SK-N-SH (cell line): ENCODE results near the gene QSOX1. TPM values are rescaled to one million over a fixed set of nuclear protein-coding genes. Genes with fewer than 3 reads are reported as not detected.

ENCODE experiments used
- CTCF ChIA-PET: fragments of 300-600, 350-600 bp; formaldehyde crosslinking; extraction: SDS; loops from one replicate; lab custom pipeline; 2021; lab: Yijun Ruan, JAX
- POLR2A ChIA-PET: fragments of 350-600 bp; sonication (Branson Sonifier 250); formaldehyde crosslinking; extraction: SDS; loops from one replicate; lab custom pipeline; 2020; ENCODE audit warnings: antibody characterized with exemption, inconsistent platforms; lab: Yijun Ruan, JAX
- DNase-seq: peaks from one replicate; pipeline ENCODE4 v3.0.0; 2012
- H2AFZ ChIP-seq: fragments of 200-600 bp; sonication (generic); 2 replicates; pipeline ENCODE4 v1.8.1; 2016; ENCODE audit warnings: antibody characterized with exemption, mild to moderate bottlenecking, low read depth
- H3F3A ChIP-seq: fragments of 200-600 bp; sonication (generic); replicated peaks from 2 replicates; pipeline ENCODE3; 2016; ENCODE audit warnings: antibody characterized with exemption, mild to moderate bottlenecking; ENCODE audit not compliant: insufficient read depth
- H3K27ac ChIP-seq, 2 experiments: fragments of 200-500 bp in 1 of 2; fragments of 200-600 bp in 1 of 2; sonication (Bioruptor generic) in 1 of 2; sonication (generic), shearing (Covaris generic) in 1 of 2; 2 replicates each; pipeline versions ENCODE4 v1.5.1 to v1.6.1; 2014 to 2016; ENCODE audit warnings: low read depth in 2 of 2, inconsistent platforms in 1 of 2, low read length in 1 of 2, mild to moderate bottlenecking in 1 of 2, mixed read lengths in 1 of 2
- H3K27me3 ChIP-seq: fragments of 200-600 bp; sonication (generic), shearing (Covaris generic); 2 replicates; pipeline ENCODE4 v1.6.1; 2016; ENCODE audit warnings: mixed run types; ENCODE audit not compliant: insufficient read depth
- H3K36me3 ChIP-seq, 2 experiments: fragments of 200-500 bp in 1 of 2; fragments of 200-600 bp in 1 of 2; sonication (Bioruptor generic) in 1 of 2; sonication (generic) in 1 of 2; replicated peaks in 1 of 2; 2 replicates each; pipeline versions ENCODE3 to v1.5.1; 2014 to 2016; ENCODE audit warnings: low read length in 1 of 2, mild to moderate bottlenecking in 1 of 2; ENCODE audit not compliant: insufficient read depth in 2 of 2, control insufficient read depth in 1 of 2
- H3K4me1 ChIP-seq, 2 experiments: fragments of 200-500 bp in 1 of 2; fragments of 200-600 bp in 1 of 2; sonication (Bioruptor generic) in 1 of 2; sonication (generic), shearing (Covaris generic) in 1 of 2; 2 replicates each; pipeline versions ENCODE4 v1.5.1 to v1.6.1; 2014 to 2016; ENCODE audit warnings: low read depth in 1 of 2, low read length in 1 of 2, mixed run types in 1 of 2; ENCODE audit not compliant: insufficient read depth in 2 of 2, control insufficient read depth in 1 of 2
- H3K4me2 ChIP-seq: fragments of 200-600 bp; sonication (generic), shearing (Covaris generic); 2 replicates; pipeline ENCODE4 v1.6.1; 2017; ENCODE audit warnings: mixed run types
- H3K4me3 ChIP-seq, 2 experiments: fragments of 200-500 bp in 1 of 2; fragments of 200-600 bp in 1 of 2; sonication (Bioruptor generic) in 1 of 2; sonication (generic), shearing (Covaris generic) in 1 of 2; 2 replicates each; pipeline versions ENCODE4 v1.5.1 to v1.8.1; 2014 to 2016; ENCODE audit warnings: low read depth in 2 of 2, inconsistent platforms in 1 of 2, low read length in 1 of 2, mild to moderate bottlenecking in 1 of 2, mixed read lengths in 1 of 2, moderate library complexity in 1 of 2
- H3K79me2 ChIP-seq: fragments of 200-600 bp; sonication (generic); 2 replicates; pipeline ENCODE4 v1.8.1; 2017; ENCODE audit warnings: mild to moderate bottlenecking; ENCODE audit not compliant: insufficient read depth
- H3K9ac ChIP-seq: fragments of 200-600 bp; sonication (generic); 2 replicates; pipeline ENCODE4 v1.6.1; 2017; ENCODE audit warnings: mixed run types
- H3K9me2 ChIP-seq: fragments of 200-600 bp; sonication (generic); 2 replicates; pipeline ENCODE4 v1.6.1; 2017; ENCODE audit warnings: mixed run types
- H3K9me3 ChIP-seq: fragments of 200-600 bp; sonication (generic); 2 replicates; pipeline ENCODE4 v1.6.1; 2017; ENCODE audit warnings: mixed run types, mild to moderate bottlenecking, moderate library complexity
- H4K20me1 ChIP-seq: fragments of 200-600 bp; sonication (generic); 2 replicates; pipeline ENCODE4 v1.6.1; 2017; ENCODE audit warnings: mild to moderate bottlenecking, mixed run types; ENCODE audit not compliant: insufficient read depth
- ELF1 ChIP-seq: IDR thresholded peaks from 2 replicates; pipeline ENCODE4 v1.4.0; 2012
- EZH2phosphoT487 ChIP-seq: fragments of 200-600 bp; sonication (generic); IDR thresholded peaks from 2 replicates; pipeline ENCODE4 v1.6.1; 2017; ENCODE audit warnings: low read depth, mixed run types, mild to moderate bottlenecking, antibody characterized with exemption, moderate library complexity, borderline replicate concordance
- FOXJ3 ChIP-seq: sonication (generic); formaldehyde crosslinking; IDR thresholded peaks from 2 replicates; pipeline ENCODE4 v1.5.1; 2020; ENCODE audit warnings: mild to moderate bottlenecking, missing genetic modification reagents
- GATA2 ChIP-seq: sonication (generic); formaldehyde crosslinking; IDR thresholded peaks from 2 replicates; pipeline ENCODE4 v1.5.0; 2020; ENCODE audit warnings: mild to moderate bottlenecking, missing genetic modification reagents
- MEF2A ChIP-seq: IDR thresholded peaks from 2 replicates; pipeline ENCODE4 v1.4.0; 2012; ENCODE audit warnings: low read depth, borderline replicate concordance
- NFIC ChIP-seq: IDR thresholded peaks from 2 replicates; pipeline ENCODE4 v1.4.0; 2012; ENCODE audit warnings: borderline replicate concordance
- NRF1 ChIP-seq: IDR thresholded peaks from 2 replicates; pipeline ENCODE4 v1.6.1; 2012; ENCODE audit warnings: low read depth, mild to moderate bottlenecking, low read length
- POLR2AphosphoS5 ChIP-seq: IDR thresholded peaks from 2 replicates; pipeline ENCODE4 v1.6.1; 2012; ENCODE audit warnings: low read depth, low read length
- RAD21 ChIP-seq: IDR thresholded peaks from 2 replicates; pipeline ENCODE4 v1.6.1; 2012; ENCODE audit warnings: mild to moderate bottlenecking, low read length
- RFX5 ChIP-seq: IDR thresholded peaks from 2 replicates; pipeline ENCODE4 v1.6.1; 2012; ENCODE audit warnings: mild to moderate bottlenecking, improper control_type of control experiment, low read length
- RXRA ChIP-seq: IDR thresholded peaks from 2 replicates; pipeline ENCODE4 v1.4.0; 2012; ENCODE audit warnings: low read depth, mild to moderate bottlenecking, borderline replicate concordance
- SIN3A ChIP-seq: IDR thresholded peaks from 2 replicates; pipeline ENCODE4 v1.6.1; 2012; ENCODE audit warnings: low read depth, mild to moderate bottlenecking, low read length, moderate library complexity, borderline replicate concordance
- SMC3 ChIP-seq: IDR thresholded peaks from 2 replicates; pipeline ENCODE4 v1.6.1; 2012; ENCODE audit warnings: low read depth, low read length, improper control_type of control experiment
- TAF1 ChIP-seq: IDR thresholded peaks from 2 replicates; pipeline ENCODE4 v1.6.1; 2012; ENCODE audit warnings: low read depth, mild to moderate bottlenecking, low read length, moderate library complexity, borderline replicate concordance
- TCF12 ChIP-seq: IDR thresholded peaks from 2 replicates; pipeline ENCODE4 v1.4.0; 2012
- TEAD4 ChIP-seq: IDR thresholded peaks from 2 replicates; pipeline ENCODE4 v1.4.0; 2012; ENCODE audit warnings: mild to moderate bottlenecking, borderline replicate concordance; ENCODE audit not compliant: insufficient read depth
- YY1 ChIP-seq: IDR thresholded peaks from 2 replicates; pipeline ENCODE4 v1.4.0; 2012; ENCODE audit warnings: low read depth, mild to moderate bottlenecking
- WGBS: methylation state at CpG from one replicate; pipeline ENCODE4 v1.1.6; 2017; ENCODE audit warnings: low lambda C conversion rate; 5-methylcytosine and 5-hydroxymethylcytosine counted together
- polyA plus RNA-seq, 3 experiments: library from polyadenylated mRNA; depleted of rRNA; stranded (reverse); fragments of >200 nt; gene quantifications; 2 replicates each; pipeline ENCODE4 v1.2.3, GENCODE V29; 2012
- TF ChIP-seq, protein P1 (sequence below): fragments of 200-600 bp; sonication (generic); IDR thresholded peaks from 2 replicates; pipeline ENCODE4 v1.6.1; 2017; ENCODE audit warnings: antibody characterized with exemption, mild to moderate bottlenecking, moderate library complexity
- TF ChIP-seq, protein P2 (sequence below): fragments of 150-350 bp; IDR thresholded peaks from 2 replicates; pipeline ENCODE4 v1.6.1; 2016; ENCODE audit warnings: mild to moderate bottlenecking, low read depth, low read length
- TF ChIP-seq, protein P3 (sequence below): IDR thresholded peaks from 2 replicates; pipeline ENCODE4 v1.6.1; 2012; ENCODE audit warnings: mild to moderate bottlenecking, low read depth, low read length, moderate library complexity

The QSOX1 gene
- polyA plus RNA-seq, 1 of the 3 experiments (the other 2 are of a cell fraction) = 359 TPM

DNA sequence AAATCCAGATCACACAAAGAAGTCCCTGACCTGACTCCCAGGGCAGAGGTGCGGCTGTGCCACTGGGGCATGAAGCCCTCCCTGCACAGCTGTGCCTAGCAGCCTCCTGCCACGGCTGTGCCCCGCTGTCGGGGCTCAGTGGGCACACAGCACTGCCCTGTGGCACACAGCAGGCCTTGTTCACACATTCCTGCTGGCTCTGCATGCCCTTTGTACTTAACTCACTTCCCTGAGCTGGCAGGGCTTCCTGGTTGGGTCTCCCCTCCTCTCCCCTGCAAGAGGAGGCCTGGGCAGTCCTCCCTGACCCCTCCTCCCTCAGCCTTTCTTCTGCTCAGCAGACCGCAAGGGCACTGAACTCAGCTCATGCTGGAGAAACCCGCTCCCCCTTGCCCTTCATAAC is 90.2 kb downstream of the QSOX1 start:
- ChIA-PET POLR2A (no interaction called here), CTCF (interaction anchor here (0.9 to 1.3 kb wide), 2 partner anchors 57 to 233 kb away, joined by 3 to 4 read pairs; no protein-coding TSS in a partner anchor)
- DNase-seq = no peak

DNA sequence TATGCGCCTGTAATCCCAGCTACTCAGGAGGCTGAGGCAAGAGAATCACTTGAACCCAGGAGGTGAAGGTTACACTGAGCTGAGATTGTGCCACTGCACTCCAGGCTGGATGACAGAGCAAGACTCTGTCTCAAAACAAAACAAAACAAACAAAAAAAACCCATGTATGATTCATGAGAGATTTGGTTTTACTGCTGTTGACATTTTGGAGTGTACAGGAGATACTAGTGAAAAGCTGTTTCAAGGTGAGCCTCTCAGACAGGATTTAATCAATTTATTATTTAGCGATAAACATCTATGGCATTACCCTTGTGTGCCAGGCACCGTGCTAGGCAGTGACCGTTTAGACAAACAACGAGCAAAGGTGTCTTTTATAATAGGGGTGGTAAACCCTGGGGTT is 91.9 kb downstream of the QSOX1 start:
- no peaks in the 10 kb centered on the region for H3K9me2 ChIP-seq
- H3K79me2 ChIP-seq = no peaks in the 10 kb centered on the region
- H3K27me3 ChIP-seq = peaks cover 9% of the 10 kb centered on the region; the same call in 1 of the 2 replicates
- ChIA-PET POLR2A (no interaction called here), CTCF (interaction anchor here (0.7 to 1.4 kb wide), 2 partner anchors 111 to 232 kb away, joined by 3 to 4 read pairs; no protein-coding TSS in a partner anchor)
- TF ChIP-seq POLR2AphosphoS5 (no peak), RFX5 (no peak), GATA2 (CRISPR knock-in tag) (no peak), EZH2phosphoT487 (no peak), FOXJ3 (CRISPR knock-in tag) (no peak), RAD21 (no peak), YY1 (no peak), TCF12 (no peak), SMC3 (no peak), TAF1 (no peak), NFIC (no peak), TEAD4 (no peak)
- TF ChIP-seq, protein P1, sequence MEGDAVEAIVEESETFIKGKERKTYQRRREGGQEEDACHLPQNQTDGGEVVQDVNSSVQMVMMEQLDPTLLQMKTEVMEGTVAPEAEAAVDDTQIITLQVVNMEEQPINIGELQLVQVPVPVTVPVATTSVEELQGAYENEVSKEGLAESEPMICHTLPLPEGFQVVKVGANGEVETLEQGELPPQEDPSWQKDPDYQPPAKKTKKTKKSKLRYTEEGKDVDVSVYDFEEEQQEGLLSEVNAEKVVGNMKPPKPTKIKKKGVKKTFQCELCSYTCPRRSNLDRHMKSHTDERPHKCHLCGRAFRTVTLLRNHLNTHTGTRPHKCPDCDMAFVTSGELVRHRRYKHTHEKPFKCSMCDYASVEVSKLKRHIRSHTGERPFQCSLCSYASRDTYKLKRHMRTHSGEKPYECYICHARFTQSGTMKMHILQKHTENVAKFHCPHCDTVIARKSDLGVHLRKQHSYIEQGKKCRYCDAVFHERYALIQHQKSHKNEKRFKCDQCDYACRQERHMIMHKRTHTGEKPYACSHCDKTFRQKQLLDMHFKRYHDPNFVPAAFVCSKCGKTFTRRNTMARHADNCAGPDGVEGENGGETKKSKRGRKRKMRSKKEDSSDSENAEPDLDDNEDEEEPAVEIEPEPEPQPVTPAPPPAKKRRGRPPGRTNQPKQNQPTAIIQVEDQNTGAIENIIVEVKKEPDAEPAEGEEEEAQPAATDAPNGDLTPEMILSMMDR = no peak
- no peaks in the 10 kb centered on the region for H3K36me3 ChIP-seq
- H3K9me3 ChIP-seq = no peaks in the 10 kb centered on the region
- H3K4me3 ChIP-seq = no peak overlapping the region
- H3K4me2 ChIP-seq = no peak overlapping the region
- H4K20me1 ChIP-seq = no peaks in the 10 kb centered on the region
- no peak for DNase-seq
- H2AFZ ChIP-seq = no peak overlapping the region
- no peaks in the 10 kb centered on the region for H3F3A ChIP-seq
- WGBS = 89% methylated on average over 5 of the region's 5 CpGs
- H3K4me1 ChIP-seq = peaks cover 0 to 2% of the 10 kb centered on the region in 2 experiments; a peak in 1 of 4 replicates
- H3K27ac ChIP-seq = no peak overlapping the region
- no peak overlapping the region for H3K9ac ChIP-seq

More for the DNA sequence above, 90.2 kb downstream of the QSOX1 start:
- no peak overlapping the region for H3K4me3 ChIP-seq
- no peak overlapping the region for H2AFZ ChIP-seq
- no peaks in the 10 kb centered on the region for H3K9me3 ChIP-seq
- H3F3A ChIP-seq = no peaks in the 10 kb centered on the region
- TF ChIP-seq, protein P2, sequence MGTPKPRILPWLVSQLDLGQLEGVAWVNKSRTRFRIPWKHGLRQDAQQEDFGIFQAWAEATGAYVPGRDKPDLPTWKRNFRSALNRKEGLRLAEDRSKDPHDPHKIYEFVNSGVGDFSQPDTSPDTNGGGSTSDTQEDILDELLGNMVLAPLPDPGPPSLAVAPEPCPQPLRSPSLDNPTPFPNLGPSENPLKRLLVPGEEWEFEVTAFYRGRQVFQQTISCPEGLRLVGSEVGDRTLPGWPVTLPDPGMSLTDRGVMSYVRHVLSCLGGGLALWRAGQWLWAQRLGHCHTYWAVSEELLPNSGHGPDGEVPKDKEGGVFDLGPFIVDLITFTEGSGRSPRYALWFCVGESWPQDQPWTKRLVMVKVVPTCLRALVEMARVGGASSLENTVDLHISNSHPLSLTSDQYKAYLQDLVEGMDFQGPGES = no peak
- TF ChIP-seq TAF1 (no peak), ELF1 (no peak), NFIC (no peak), EZH2phosphoT487 (no peak), GATA2 (CRISPR knock-in tag) (no peak), NRF1 (no peak), RXRA (no peak), MEF2A (no peak), SIN3A (no peak)
- TF ChIP-seq, protein P3, sequence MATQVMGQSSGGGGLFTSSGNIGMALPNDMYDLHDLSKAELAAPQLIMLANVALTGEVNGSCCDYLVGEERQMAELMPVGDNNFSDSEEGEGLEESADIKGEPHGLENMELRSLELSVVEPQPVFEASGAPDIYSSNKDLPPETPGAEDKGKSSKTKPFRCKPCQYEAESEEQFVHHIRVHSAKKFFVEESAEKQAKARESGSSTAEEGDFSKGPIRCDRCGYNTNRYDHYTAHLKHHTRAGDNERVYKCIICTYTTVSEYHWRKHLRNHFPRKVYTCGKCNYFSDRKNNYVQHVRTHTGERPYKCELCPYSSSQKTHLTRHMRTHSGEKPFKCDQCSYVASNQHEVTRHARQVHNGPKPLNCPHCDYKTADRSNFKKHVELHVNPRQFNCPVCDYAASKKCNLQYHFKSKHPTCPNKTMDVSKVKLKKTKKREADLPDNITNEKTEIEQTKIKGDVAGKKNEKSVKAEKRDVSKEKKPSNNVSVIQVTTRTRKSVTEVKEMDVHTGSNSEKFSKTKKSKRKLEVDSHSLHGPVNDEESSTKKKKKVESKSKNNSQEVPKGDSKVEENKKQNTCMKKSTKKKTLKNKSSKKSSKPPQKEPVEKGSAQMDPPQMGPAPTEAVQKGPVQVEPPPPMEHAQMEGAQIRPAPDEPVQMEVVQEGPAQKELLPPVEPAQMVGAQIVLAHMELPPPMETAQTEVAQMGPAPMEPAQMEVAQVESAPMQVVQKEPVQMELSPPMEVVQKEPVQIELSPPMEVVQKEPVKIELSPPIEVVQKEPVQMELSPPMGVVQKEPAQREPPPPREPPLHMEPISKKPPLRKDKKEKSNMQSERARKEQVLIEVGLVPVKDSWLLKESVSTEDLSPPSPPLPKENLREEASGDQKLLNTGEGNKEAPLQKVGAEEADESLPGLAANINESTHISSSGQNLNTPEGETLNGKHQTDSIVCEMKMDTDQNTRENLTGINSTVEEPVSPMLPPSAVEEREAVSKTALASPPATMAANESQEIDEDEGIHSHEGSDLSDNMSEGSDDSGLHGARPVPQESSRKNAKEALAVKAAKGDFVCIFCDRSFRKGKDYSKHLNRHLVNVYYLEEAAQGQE = no peak
- no peak overlapping the region for H3K9ac ChIP-seq
- no peaks in the 10 kb centered on the region for H3K36me3 ChIP-seq
- no peak overlapping the region for H3K27ac ChIP-seq
- no peaks in the 10 kb centered on the region for H3K79me2 ChIP-seq
- H3K4me1 ChIP-seq = peaks cover 0 to 2% of the 10 kb centered on the region in 2 experiments; a peak in 1 of 4 replicates
- no peak overlapping the region for H3K4me2 ChIP-seq
- H3K9me2 ChIP-seq = no peaks in the 10 kb centered on the region
- WGBS = 63% methylated on average over 2 of the region's 6 CpGs
- H4K20me1 ChIP-seq = no peaks in the 10 kb centered on the region
- peaks cover 25% of the 10 kb centered on the region for H3K27me3 ChIP-seq
